Activated CD8-positive, alpha-beta memory T cell treated with anti-CD3 and anti-CD28 coated beads, Interleukin-2, amount 50 U/mL, for 48 hours (primary cell): ENCODE data around the gene EFHD2.
"Not testable (repeated sequence)": the region's sequence is repeated elsewhere in the genome, so short reads cannot be mapped to it uniquely, and the experiment has no call there.

Experiments
- DNase-seq: peaks from one replicate; pipeline ENCODE4 v3.0.0-alpha.2; 2020

Gene EFHD2

GRCh38 chr1:15412843-15413242 is 3.2 kb downstream of the EFHD2 start:
- DNase-seq: no peak

GRCh38 chr1:15413563-15414444 is 4.1 kb downstream of the EFHD2 start:
- DNase-seq: no peak

GRCh38 chr1:15414445-15414983 is 4.8 kb downstream of the EFHD2 start:
- DNase-seq: no peak

GRCh38 chr1:15417059-15417934 is 7.6 kb downstream of the EFHD2 start:
- DNase-seq: peak; percentile 69

GRCh38 chr1:15418806-15419515 is 9.3 kb downstream of the EFHD2 start:
- DNase-seq: no peak

GRCh38 chr1:15420853-15421465 is 11.3 kb downstream of the EFHD2 start:
- DNase-seq: no peak

GRCh38 chr1:15422871-15423270 is 13.2 kb downstream of the EFHD2 start:
- no peak for DNase-seq

GRCh38 chr1:15423355-15424077 is 13.8 kb downstream of the EFHD2 start:
- no peak for DNase-seq

- DNase-seq: no peak
Observed at GRCh38 chr1:15424146-15424667, 14.5 kb downstream of the EFHD2 start.

- DNase-seq: no peak
Observed at GRCh38 chr1:15424981-15425380, 15.3 kb downstream of the EFHD2 start.

- DNase-seq: no peak
Observed at GRCh38 chr1:15425521-15425920, 15.8 kb downstream of the EFHD2 start.

GRCh38 chr1:15425958-15426357 is 16.3 kb downstream of the EFHD2 start:
- DNase-seq: no peak

GRCh38 chr1:15426492-15427279 is 17.0 kb downstream of the EFHD2 start:
- DNase-seq: no peak

- DNase-seq: no peak
Observed at GRCh38 chr1:15427280-15427666, 17.6 kb downstream of the EFHD2 start.

- not testable (repeated sequence) for DNase-seq
Observed at GRCh38 chr1:15428252-15428651, 18.6 kb downstream of the EFHD2 start.

GRCh38 chr1:15428815-15429435 is 19.2 kb downstream of the EFHD2 start:
- no peak for DNase-seq

- no peak for DNase-seq
Observed at GRCh38 chr1:15429701-15430149, 20.0 kb downstream of the EFHD2 start.

GRCh38 chr1:15430787-15431570 is 21.3 kb downstream of the EFHD2 start:
- DNase-seq: peak; percentile 95

GRCh38 chr1:15431571-15431948 is 21.9 kb downstream of the EFHD2 start:
- DNase-seq: no peak
